H9 (cell line): ENCODE results near the gene THSD4. TPM values are rescaled to one million over a fixed set of nuclear protein-coding genes. Genes with fewer than 3 reads are reported as not detected.
A peak's percentile ranks its signal among the peaks of the same experiment; 100 is the strongest.

ENCODE experiments used
- DNase-seq: peaks from one replicate; pipeline ENCODE4 v3.0.0-alpha.2; 2017
- H2AFZ ChIP-seq: one replicate; pipeline ENCODE4 v1.6.1; 2013; ENCODE audit warnings: mild to moderate bottlenecking, low read length, control low read depth, moderate library complexity
- H2AK5ac ChIP-seq: 2 replicates; pipeline ENCODE4 v1.6.1; 2013; ENCODE audit warnings: low read length, control low read depth, mixed read lengths; ENCODE audit not compliant: insufficient read length
- H2BK120ac ChIP-seq: one replicate; pipeline ENCODE4 v1.6.1; 2013; ENCODE audit warnings: low read depth, mild to moderate bottlenecking, low read length, control low read depth, inconsistent platforms; ENCODE audit not compliant: poor library complexity, severe bottlenecking
- H2BK12ac ChIP-seq: 2 replicates; pipeline ENCODE4 v1.6.1; 2013; ENCODE audit warnings: low read length, control low read depth, mixed read lengths, low read depth; ENCODE audit not compliant: insufficient read length
- H2BK15ac ChIP-seq: 2 replicates; pipeline ENCODE4 v1.6.1; 2013; ENCODE audit warnings: low read depth, low read length, control low read depth
- H2BK20ac ChIP-seq: one replicate; pipeline ENCODE4 v1.6.1; 2013; ENCODE audit warnings: low read depth, mild to moderate bottlenecking, low read length, control low read depth, inconsistent platforms; ENCODE audit not compliant: poor library complexity, severe bottlenecking
- H2BK5ac ChIP-seq: 2 replicates; pipeline ENCODE4 v1.6.1; 2013; ENCODE audit warnings: low read length, control low read depth, mixed read lengths; ENCODE audit not compliant: insufficient read length
- H3K14ac ChIP-seq: 2 replicates; pipeline ENCODE4 v1.6.1; 2013; ENCODE audit warnings: low read length, control low read depth; ENCODE audit not compliant: insufficient read depth
- H3K18ac ChIP-seq: 2 replicates; pipeline ENCODE4 v1.6.1; 2013; ENCODE audit warnings: low read depth, mild to moderate bottlenecking, mixed read lengths, low read length, control low read depth; ENCODE audit not compliant: insufficient read length
- H3K23ac ChIP-seq: 2 replicates; pipeline ENCODE4 v1.6.1; 2013; ENCODE audit warnings: low read length, control low read depth, mixed read lengths, low read depth; ENCODE audit not compliant: insufficient read length
- H3K23me2 ChIP-seq: 2 replicates; pipeline ENCODE4 v1.6.1; 2013; ENCODE audit warnings: low read depth, mild to moderate bottlenecking, mixed read lengths, low read length, control low read depth; ENCODE audit not compliant: insufficient read length, poor library complexity, severe bottlenecking
- H3K27ac ChIP-seq: 2 replicates; pipeline ENCODE4 v1.5.1; 2013; ENCODE audit warnings: low read length, control low read depth, mixed read lengths, low read depth; ENCODE audit not compliant: insufficient read length
- H3K27me3 ChIP-seq: 2 replicates; pipeline ENCODE4 v1.6.1; 2013; ENCODE audit warnings: low read length, control low read depth, inconsistent platforms; ENCODE audit not compliant: insufficient read depth
- H3K4ac ChIP-seq: 2 replicates; pipeline ENCODE4 v1.6.1; 2013; ENCODE audit warnings: low read depth, mild to moderate bottlenecking, control low read depth, inconsistent platforms, low read length, moderate library complexity
- H3K4me1 ChIP-seq: 2 replicates; pipeline ENCODE4 v1.6.1; 2013; ENCODE audit warnings: low read length, control low read depth, inconsistent platforms; ENCODE audit not compliant: insufficient read depth
- H3K4me2 ChIP-seq: 2 replicates; pipeline ENCODE4 v1.6.1; 2013; ENCODE audit warnings: low read length, control low read depth, mixed read lengths; ENCODE audit not compliant: insufficient read length, insufficient read depth
- H3K56ac ChIP-seq: 2 replicates; pipeline ENCODE4 v1.6.1; 2013; ENCODE audit warnings: low read depth, mild to moderate bottlenecking, mixed read lengths, low read length, control low read depth; ENCODE audit not compliant: insufficient read length
- H3K79me1 ChIP-seq: 2 replicates; pipeline ENCODE4 v1.6.1; 2013; ENCODE audit warnings: low read depth, mild to moderate bottlenecking, moderate library complexity, low read length, control low read depth, inconsistent platforms; ENCODE audit not compliant: insufficient read depth, poor library complexity, severe bottlenecking
- H3K79me2 ChIP-seq: 2 replicates; pipeline ENCODE4 v1.6.1; 2013; ENCODE audit warnings: low read length, control low read depth, inconsistent platforms; ENCODE audit not compliant: insufficient read depth
- H3K9ac ChIP-seq: 2 replicates; pipeline ENCODE4 v1.6.1; 2013; ENCODE audit warnings: low read length, control low read depth, mixed read lengths; ENCODE audit not compliant: insufficient read length; ENCODE audit errors: extremely low read depth
- H3K9me3 ChIP-seq: one replicate; pipeline ENCODE4 v1.6.1; 2013; ENCODE audit warnings: low read depth, low read length, inconsistent platforms; ENCODE audit not compliant: control insufficient read depth
- H3T11ph ChIP-seq: one replicate; pipeline ENCODE4 v1.6.1; 2013; ENCODE audit warnings: mild to moderate bottlenecking, low read length, control low read depth, inconsistent platforms
- H4K20me1 ChIP-seq: one replicate; pipeline ENCODE4 v1.6.1; 2013; ENCODE audit not compliant: control insufficient read depth, insufficient read length, insufficient read depth
- H4K5ac ChIP-seq: 2 replicates; pipeline ENCODE4 v1.6.1; 2013; ENCODE audit warnings: low read depth, mild to moderate bottlenecking, mixed read lengths, low read length, control low read depth; ENCODE audit not compliant: insufficient read length
- H4K8ac ChIP-seq: replicated peaks from 2 replicates; pipeline ENCODE4 v1.6.1; 2013; ENCODE audit warnings: low read length, control low read depth, mixed read lengths, low read depth; ENCODE audit not compliant: insufficient read length
- H4K91ac ChIP-seq: 2 replicates; pipeline ENCODE4 v1.6.1; 2013; ENCODE audit warnings: low read depth, mild to moderate bottlenecking, moderate library complexity, mixed read lengths, low read length, control low read depth; ENCODE audit not compliant: insufficient read length
- H3K27ac Mint-ChIP-seq, 3 experiments: 2 replicates in 2 of 3; 3 replicates in 1 of 3; pipeline ENCODE4 v1.8.0; 2020 to 2021; ENCODE audit warnings: mixed read lengths in 3 of 3, mild to moderate bottlenecking in 1 of 3, moderate library complexity in 1 of 3
- H3K27me3 Mint-ChIP-seq: 2 replicates; pipeline ENCODE4 v1.8.0; 2021; ENCODE audit warnings: low read depth, mild to moderate bottlenecking, moderate library complexity, mixed read lengths
- H3K36me3 Mint-ChIP-seq, 3 experiments: 2 replicates in 2 of 3; 3 replicates in 1 of 3; pipeline ENCODE4 v1.8.0; 2020 to 2021; ENCODE audit warnings: low read depth in 3 of 3, mixed read lengths in 3 of 3; ENCODE audit not compliant: insufficient read depth in 1 of 3
- H3K4me1 Mint-ChIP-seq, 2 experiments: 2 replicates each; pipeline ENCODE4 v1.8.0; 2020; ENCODE audit warnings: mixed read lengths in 2 of 2
- H3K4me3 Mint-ChIP-seq, 2 experiments: 2 replicates in 1 of 2; 3 replicates in 1 of 2; pipeline ENCODE4 v1.8.0; 2020 to 2021; ENCODE audit warnings: mild to moderate bottlenecking in 2 of 2, mixed read lengths in 2 of 2, moderate library complexity in 1 of 2
- H3K9me3 Mint-ChIP-seq, 2 experiments: 2 replicates in 1 of 2; 3 replicates in 1 of 2; pipeline ENCODE4 v1.8.0; 2020; ENCODE audit warnings: mild to moderate bottlenecking in 2 of 2, mixed read lengths in 2 of 2, moderate library complexity in 1 of 2
- CTCF ChIP-seq: fragments of 200-600 bp; sonication (generic); conservative IDR thresholded peaks from 3 replicates; pipeline ENCODE4 v1.8.0; 2021; ENCODE audit warnings: antibody characterized with exemption, mild to moderate bottlenecking
- WGBS: extraction: QIAGEN DNeasy Blood & Tissue Kit; methylation state at CpG from one replicate; pipeline ENCODE4 v1.1.7; 2013; ENCODE audit warnings: missing lambda C conversion rate, low lambda C conversion rate, mixed read lengths; ENCODE audit not compliant: insufficient read length; ENCODE audit errors: extremely low coverage; 5-methylcytosine and 5-hydroxymethylcytosine counted together
- total RNA-seq: library from RNA; stranded (reverse); gene quantifications from 2 replicates; pipeline ENCODE4 v1.2.1, GENCODE V29; 2021

Gene THSD4
- total RNA-seq, 1 experiment from 2014 or later: 5.5 TPM

- Histone ChIP-seq H3K14ac (no peak overlapping the region), H3K27ac (no peak overlapping the region), H4K8ac (no peak overlapping the region), H4K5ac (no peak overlapping the region), H3K23ac (no peak overlapping the region), H2BK120ac (no peak overlapping the region), H2BK5ac (no peak overlapping the region), H3T11ph (no peak overlapping the region), H2AK5ac (no peak overlapping the region), H2BK20ac (no peak overlapping the region), H2AFZ (no peak overlapping the region), H3K18ac (no peak overlapping the region), H3K9me3 (no peaks in the 10 kb centered on the region), H3K9ac (no peak overlapping the region), H3K79me1 (no peaks in the 10 kb centered on the region), H3K56ac (no peak overlapping the region), H4K91ac (no peak overlapping the region), H4K20me1 (no peaks in the 10 kb centered on the region), H3K23me2 (no peaks in the 10 kb centered on the region), H3K4me2 (no peak overlapping the region), H3K4me1 (peaks cover 12% of the 10 kb centered on the region; the same call in 1 of the 2 replicates), H3K79me2 (no peaks in the 10 kb centered on the region), H2BK12ac (no peak overlapping the region), H3K4ac (no peak overlapping the region), H2BK15ac (no peak overlapping the region), H3K27me3 (no peaks in the 10 kb centered on the region)
- H3K9me3 Mint-ChIP-seq: no peaks in the 10 kb centered on the region
- peaks cover 40 to 42% of the 10 kb centered on the region in 2 experiments for H3K4me1 Mint-ChIP-seq
- TF ChIP-seq CTCF: no peak
- DNase-seq: no peak
- no peaks in the 10 kb centered on the region for H3K36me3 Mint-ChIP-seq
- H3K4me3 Mint-ChIP-seq: no peak overlapping the region
- WGBS: no CpG with 5 or more reads among the region's 7 CpGs
- peak overlapping the region in 1 of 3 experiments; percentile 41; a peak in 1 of 7 replicates for H3K27ac Mint-ChIP-seq
- no peaks in the 10 kb centered on the region; the same call in 1 of the 2 replicates for H3K27me3 Mint-ChIP-seq
Observed at GRCh38 chr15:71338827-71339542, 223.7 kb downstream of the THSD4 start.
